Fibroblast of lung (primary cell): ENCODE results near the gene RUFY1. TPM values are rescaled to one million over a fixed set of nuclear protein-coding genes. Genes with fewer than 3 reads are reported as not detected.
"Not testable (repeated sequence)": the region's sequence is repeated elsewhere in the genome, so short reads cannot be mapped to it uniquely, and the experiment has no call there.

Experiments used
- DNase-seq, 2 donors: peaks; one replicate each; pipeline versions ENCODE4 v3.0.0 to v3.0.0-alpha.2; 2010; ENCODE audit warnings: low read depth in 2 of 2
- H2AFZ ChIP-seq: 2 replicates; pipeline ENCODE4 v1.5.1; 2012; ENCODE audit warnings: low read length, control low read depth, inconsistent platforms
- H3K27ac ChIP-seq: 2 replicates; pipeline ENCODE4 v1.5.1; 2011; ENCODE audit warnings: low read length, control low read depth; ENCODE audit not compliant: insufficient read depth
- H3K27me3 ChIP-seq: 2 replicates; pipeline ENCODE4 v1.5.1; 2011; ENCODE audit warnings: mild to moderate bottlenecking, low read length; ENCODE audit not compliant: control insufficient read depth, insufficient read depth
- H3K36me3 ChIP-seq: 2 replicates; pipeline ENCODE4 v1.5.1; 2011; ENCODE audit warnings: low read length; ENCODE audit not compliant: control insufficient read depth, insufficient read depth
- H3K4me1 ChIP-seq: 2 replicates; pipeline ENCODE4 v1.5.1; 2011; ENCODE audit warnings: low read length; ENCODE audit not compliant: control insufficient read depth, insufficient read depth; ENCODE audit errors: extremely low read depth
- H3K4me2 ChIP-seq: 2 replicates; pipeline ENCODE4 v1.5.1; 2011; ENCODE audit warnings: low read length, control low read depth; ENCODE audit not compliant: insufficient read depth; ENCODE audit errors: extremely low read depth
- H3K4me3 ChIP-seq, 4 experiments: fragments of 200-600 bp in 1 of 4; sonication (generic) in 1 of 4; replicated peaks in 1 of 4; 2 replicates each; pipeline ENCODE4 v1.5.1; 2011 to 2016; ENCODE audit warnings: low read length in 4 of 4, low read depth in 3 of 4, mild to moderate bottlenecking in 3 of 4, control low read depth in 2 of 4, inconsistent platforms in 1 of 4, mixed read lengths in 1 of 4; ENCODE audit not compliant: insufficient read depth in 1 of 4; ENCODE audit errors: control extremely low read depth in 1 of 4
- H3K79me2 ChIP-seq: 2 replicates; pipeline ENCODE4 v1.5.1; 2012; ENCODE audit warnings: mild to moderate bottlenecking, low read length, inconsistent platforms; ENCODE audit not compliant: control insufficient read depth, insufficient read depth
- H3K9ac ChIP-seq: 2 replicates; pipeline ENCODE4 v1.5.1; 2011; ENCODE audit warnings: mild to moderate bottlenecking, low read length, control low read depth; ENCODE audit not compliant: insufficient read depth
- H3K9me3 ChIP-seq: 2 replicates; pipeline ENCODE4 v1.5.1; 2012; ENCODE audit warnings: low read depth, low read length; ENCODE audit not compliant: control insufficient read depth, insufficient read depth
- H4K20me1 ChIP-seq: 2 replicates; pipeline ENCODE4 v1.5.1; 2011; ENCODE audit warnings: low read length; ENCODE audit not compliant: control insufficient read depth, insufficient read depth; ENCODE audit errors: extremely low read depth
- EZH2 ChIP-seq: IDR thresholded peaks from 2 replicates; pipeline ENCODE4 v1.5.1; 2012; ENCODE audit warnings: low read length, control low read depth, mild to moderate bottlenecking; ENCODE audit errors: missing control alignments
- polyA plus RNA-seq, 2 donors: library from polyadenylated mRNA; depleted of rRNA in 1 of 2; stranded (reverse) in 1 of 2; unstranded in 1 of 2; fragments of >200 nt; gene quantifications; 2 replicates each; pipeline ENCODE4 v1.2.1, GENCODE V29; 2011 to 2012; ENCODE audit warnings: missing spikeins in 1 of 2
- total RNA-seq: library from RNA; depleted of rRNA; stranded (reverse); fragments of >200 nt; gene quantifications from 2 replicates; pipeline ENCODE4 v1.2.1, GENCODE V29; 2014
- TF ChIP-seq, protein P1 (sequence below), 2 donors: IDR thresholded peaks in 1 of 2; conservative IDR thresholded peaks in 1 of 2; 1 replicate in 1 of 2; 2 replicates in 1 of 2; pipeline ENCODE4 v1.5.1; 2011 to 2012; ENCODE audit warnings: low read length in 2 of 2, control low read depth in 1 of 2, inconsistent platforms in 1 of 2, low read depth in 1 of 2, mild to moderate bottlenecking in 1 of 2

Gene RUFY1
- total and polyA plus RNA-seq, 2 donors (not counting 1 experiment from before 2014, with no cell fraction given) = 32.8 to 77.8 TPM

DNA sequence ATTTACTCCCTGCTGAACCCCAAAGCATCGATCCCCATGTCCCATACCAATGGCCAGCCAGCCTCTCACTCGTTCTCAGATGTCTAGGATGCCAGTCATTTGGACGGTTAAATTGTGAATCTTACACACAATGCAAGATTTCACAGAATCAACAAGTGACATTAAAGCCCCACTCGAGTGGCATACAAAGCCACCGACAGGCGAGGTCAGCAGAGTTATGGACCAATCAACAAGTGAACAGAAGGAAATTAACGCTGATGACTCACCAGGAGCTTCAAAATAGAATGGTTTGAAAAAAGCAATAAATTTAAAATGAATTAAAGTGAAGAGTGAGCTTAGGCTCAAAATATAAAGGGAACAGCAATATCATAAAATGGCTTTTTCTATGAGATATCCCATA, 8.2 kb upstream of the RUFY1 start:
- H3K4me3 ChIP-seq = no peak overlapping the region
- no peaks in the 10 kb centered on the region for H3K36me3 ChIP-seq
- TF ChIP-seq EZH2 = no peak
- TF ChIP-seq, protein P1, sequence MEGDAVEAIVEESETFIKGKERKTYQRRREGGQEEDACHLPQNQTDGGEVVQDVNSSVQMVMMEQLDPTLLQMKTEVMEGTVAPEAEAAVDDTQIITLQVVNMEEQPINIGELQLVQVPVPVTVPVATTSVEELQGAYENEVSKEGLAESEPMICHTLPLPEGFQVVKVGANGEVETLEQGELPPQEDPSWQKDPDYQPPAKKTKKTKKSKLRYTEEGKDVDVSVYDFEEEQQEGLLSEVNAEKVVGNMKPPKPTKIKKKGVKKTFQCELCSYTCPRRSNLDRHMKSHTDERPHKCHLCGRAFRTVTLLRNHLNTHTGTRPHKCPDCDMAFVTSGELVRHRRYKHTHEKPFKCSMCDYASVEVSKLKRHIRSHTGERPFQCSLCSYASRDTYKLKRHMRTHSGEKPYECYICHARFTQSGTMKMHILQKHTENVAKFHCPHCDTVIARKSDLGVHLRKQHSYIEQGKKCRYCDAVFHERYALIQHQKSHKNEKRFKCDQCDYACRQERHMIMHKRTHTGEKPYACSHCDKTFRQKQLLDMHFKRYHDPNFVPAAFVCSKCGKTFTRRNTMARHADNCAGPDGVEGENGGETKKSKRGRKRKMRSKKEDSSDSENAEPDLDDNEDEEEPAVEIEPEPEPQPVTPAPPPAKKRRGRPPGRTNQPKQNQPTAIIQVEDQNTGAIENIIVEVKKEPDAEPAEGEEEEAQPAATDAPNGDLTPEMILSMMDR (conservative IDR thresholded peaks at IDR 0.05 in 1 of 2, IDR thresholded peaks at IDR 0.05 in 1 of 2; ENCODE audit: low read depth in 1 of 2, low read length in 2 of 2) = no peak
- no peak overlapping the region for H3K9ac ChIP-seq
- no peaks in the 10 kb centered on the region for H3K79me2 ChIP-seq
- no peaks in the 10 kb centered on the region for H3K27me3 ChIP-seq
- no peaks in the 10 kb centered on the region for H4K20me1 ChIP-seq
- DNase-seq = no peak
- no peak overlapping the region for H3K27ac ChIP-seq
- H3K9me3 ChIP-seq = no peaks in the 10 kb centered on the region
- no peak overlapping the region for H3K4me2 ChIP-seq
- H3K4me1 ChIP-seq = no peaks in the 10 kb centered on the region
- no peak overlapping the region for H2AFZ ChIP-seq

- not testable (repeated sequence) for H3K9me3 ChIP-seq, H2AFZ ChIP-seq, H3K4me3 ChIP-seq, H3K36me3 ChIP-seq, H3K4me1 ChIP-seq, H3K27me3 ChIP-seq, H3K27ac ChIP-seq, DNase-seq, H3K9ac ChIP-seq, H4K20me1 ChIP-seq, H3K79me2 ChIP-seq, H3K4me2 ChIP-seq
Measured at GRCh38 chr5:179543275-179543674, 7.1 kb upstream of the RUFY1 start.

DNA sequence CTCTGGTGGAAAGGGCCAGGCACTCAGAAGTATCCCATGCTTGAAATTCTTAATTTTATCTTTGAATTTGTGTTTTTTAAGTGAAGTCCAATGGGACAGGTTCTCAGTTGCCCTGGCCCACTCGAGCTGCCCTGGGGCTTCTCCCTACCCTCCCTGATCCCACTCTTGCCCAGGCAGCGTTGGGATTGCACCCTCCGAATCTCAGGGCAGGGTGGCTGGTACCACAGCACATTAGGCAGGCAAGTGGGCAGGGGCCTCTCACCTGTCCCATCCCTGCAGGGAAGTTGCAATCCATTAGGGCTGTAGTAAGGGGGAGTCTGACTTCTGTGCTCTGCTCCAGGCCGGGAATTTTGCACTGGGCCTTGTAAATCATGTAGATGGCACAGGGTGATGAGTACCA, 2.7 kb downstream of the RUFY1 start:
- Histone ChIP-seq H3K4me1 (peaks cover 9% of the 10 kb centered on the region), H3K4me2 (peak overlapping the region; percentile 15), H2AFZ (no peak overlapping the region), H3K4me3 (no peak overlapping the region), H4K20me1 (no peaks in the 10 kb centered on the region), H3K9ac (no peak overlapping the region), H3K9me3 (no peaks in the 10 kb centered on the region), H3K79me2 (peaks cover 46% of the 10 kb centered on the region), H3K27ac (no peak overlapping the region), H3K27me3 (no peaks in the 10 kb centered on the region), H3K36me3 (no peaks in the 10 kb centered on the region)
- no peak for DNase-seq
- no peak for TF ChIP-seq EZH2
- TF ChIP-seq, protein P1 (conservative IDR thresholded peaks at IDR 0.05 in 1 of 2, IDR thresholded peaks at IDR 0.05 in 1 of 2; ENCODE audit: low read depth in 1 of 2, low read length in 2 of 2) = no peak
